ENCODE results near the gene NDUFV1. TPM values are rescaled to one million over a fixed set of nuclear protein-coding genes. Genes with fewer than 3 reads are reported as not detected.

NDUFV1 gene
- total RNA-seq, 2 experiments from 2014 or later, result 223 to 224 TPM

DNA sequence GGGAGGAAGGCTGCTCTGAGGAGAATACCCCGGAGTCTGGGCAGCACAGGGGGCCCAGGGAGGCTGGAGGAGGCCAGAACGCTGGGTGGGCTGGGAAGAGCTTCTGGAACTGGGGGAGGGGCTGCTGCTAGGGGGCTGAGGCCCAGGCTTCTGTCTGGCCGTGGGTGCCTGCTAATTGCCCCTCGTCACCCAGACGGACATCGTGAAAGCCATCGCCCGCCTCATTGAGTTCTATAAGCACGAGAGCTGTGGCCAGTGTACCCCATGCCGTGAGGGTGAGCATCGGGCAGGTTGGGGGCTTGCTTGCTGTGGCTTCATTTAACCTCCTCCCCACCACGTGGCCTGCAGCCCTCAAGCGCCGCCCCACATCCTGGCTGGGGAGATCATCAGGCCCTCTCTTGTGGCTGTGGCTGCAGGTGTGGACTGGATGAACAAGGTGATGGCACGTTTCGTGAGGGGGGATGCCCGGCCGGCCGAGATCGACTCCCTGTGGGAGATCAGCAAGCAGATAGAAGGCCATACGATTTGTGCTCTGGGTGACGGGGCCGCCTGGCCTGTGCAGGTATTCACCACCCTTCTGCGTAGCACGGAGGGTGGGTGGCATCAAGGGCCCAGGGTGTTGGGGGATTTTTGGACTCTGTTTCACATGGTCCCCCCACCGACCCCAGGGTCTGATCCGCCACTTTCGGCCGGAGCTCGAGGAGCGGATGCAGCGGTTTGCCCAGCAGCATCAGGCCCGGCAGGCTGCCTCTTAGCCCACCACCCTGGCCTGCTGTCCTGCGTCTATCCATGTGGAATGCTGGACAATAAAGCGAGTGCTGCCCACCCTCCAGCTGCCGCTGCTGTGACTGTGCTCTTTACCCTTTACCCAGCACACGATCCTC lies 5.2 kb downstream of the NDUFV1 start:
- Histone ChIP-seq H3K27me3 (ENCODE audit: control insufficient read depth in 1 of 2, insufficient read depth in 2 of 2, low read length in 2 of 2) (peaks cover 0 to 3% of the 10 kb centered on the region in 2 experiments), H3K4me1 (ENCODE audit: insufficient read depth, low read length) (peaks cover 53% of the 10 kb centered on the region), H3K9me3 (ENCODE audit: control insufficient read depth in 1 of 2, insufficient read depth in 1 of 2, low read length in 2 of 2) (peaks cover 0 to 3% of the 10 kb centered on the region in 2 experiments), H3K36me3 (ENCODE audit: insufficient read depth, low read length) (peaks cover 48% of the 10 kb centered on the region), H3K4me3 (ENCODE audit: low read length) (no peak overlapping the region), H3K27ac (ENCODE audit: low read depth in 1 of 2, low read length in 2 of 2) (peak overlapping the region in 1 of 2 donors; percentile 79)
- H3K27me3 Mint-ChIP-seq, result no peaks in the 10 kb centered on the region
- intact Hi-C loops (cut with DNase I, micrococcal nuclease), result no loop called here
- POLR2A ChIA-PET, result interaction anchor here (2.7 to 3.4 kb wide), 2 partner anchors 27 to 39 kb away, joined by 12 to 16 read pairs; partner anchors contain the start of genes ACY3 and GSTP1
- H3K27ac Mint-ChIP-seq, result no peak overlapping the region
- H3K4me3 Mint-ChIP-seq, result no peak overlapping the region
- H3K9me3 Mint-ChIP-seq, result no peaks in the 10 kb centered on the region
- TF ChIP-seq, protein P1, sequence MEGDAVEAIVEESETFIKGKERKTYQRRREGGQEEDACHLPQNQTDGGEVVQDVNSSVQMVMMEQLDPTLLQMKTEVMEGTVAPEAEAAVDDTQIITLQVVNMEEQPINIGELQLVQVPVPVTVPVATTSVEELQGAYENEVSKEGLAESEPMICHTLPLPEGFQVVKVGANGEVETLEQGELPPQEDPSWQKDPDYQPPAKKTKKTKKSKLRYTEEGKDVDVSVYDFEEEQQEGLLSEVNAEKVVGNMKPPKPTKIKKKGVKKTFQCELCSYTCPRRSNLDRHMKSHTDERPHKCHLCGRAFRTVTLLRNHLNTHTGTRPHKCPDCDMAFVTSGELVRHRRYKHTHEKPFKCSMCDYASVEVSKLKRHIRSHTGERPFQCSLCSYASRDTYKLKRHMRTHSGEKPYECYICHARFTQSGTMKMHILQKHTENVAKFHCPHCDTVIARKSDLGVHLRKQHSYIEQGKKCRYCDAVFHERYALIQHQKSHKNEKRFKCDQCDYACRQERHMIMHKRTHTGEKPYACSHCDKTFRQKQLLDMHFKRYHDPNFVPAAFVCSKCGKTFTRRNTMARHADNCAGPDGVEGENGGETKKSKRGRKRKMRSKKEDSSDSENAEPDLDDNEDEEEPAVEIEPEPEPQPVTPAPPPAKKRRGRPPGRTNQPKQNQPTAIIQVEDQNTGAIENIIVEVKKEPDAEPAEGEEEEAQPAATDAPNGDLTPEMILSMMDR (IDR thresholded peaks at IDR 0.05), result no peak
- peak in 1 of 14 experiments; percentile 30 for DNase-seq
- peaks cover 46% of the 10 kb centered on the region for H3K36me3 Mint-ChIP-seq (ENCODE audit: low read depth)
- H3K4me1 Mint-ChIP-seq (ENCODE audit: low read depth), result peaks cover 26% of the 10 kb centered on the region
- ATAC-seq (ENCODE audit: poor library complexity), result no peak
- CTCF ChIA-PET, result interaction anchor here (0.6 to 4.2 kb wide), 2 partner anchors 18 to 60 kb away, joined by 3 to 38 read pairs; partner anchors contain the start of gene NUDT8

DNA sequence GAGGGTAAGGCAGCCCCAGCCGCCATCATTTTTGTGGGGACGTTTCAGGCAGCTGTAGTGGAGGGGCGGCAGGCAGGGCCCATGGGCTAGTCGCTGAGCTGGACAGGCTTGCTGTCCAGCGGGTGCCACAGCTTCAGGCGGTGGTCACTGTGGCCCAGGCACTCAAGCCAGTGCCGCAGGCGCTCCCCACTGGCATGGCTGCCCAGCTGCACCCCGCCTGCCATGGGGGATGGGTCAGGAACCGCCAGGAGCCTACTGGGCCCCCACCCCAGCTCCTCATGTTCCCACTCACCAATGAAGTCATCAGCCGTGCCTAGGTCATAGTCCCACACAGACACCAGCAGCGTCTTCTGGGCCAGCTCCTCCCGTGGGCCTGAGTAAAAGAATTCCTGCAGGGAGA lies 6.0 kb downstream of the NDUFV1 start:
- peaks cover 48% of the 10 kb centered on the region for H3K36me3 ChIP-seq (ENCODE audit: insufficient read depth, low read length)
- Mint-ChIP-seq H3K4me1 (ENCODE audit: low read depth) (peaks cover 33% of the 10 kb centered on the region), H3K36me3 (ENCODE audit: low read depth) (peaks cover 43% of the 10 kb centered on the region), H3K4me3 (no peak overlapping the region), H3K9me3 (no peaks in the 10 kb centered on the region), H3K27me3 (no peaks in the 10 kb centered on the region), H3K27ac (peak overlapping the region; percentile 96)
- peak overlapping the region in 1 of 2 donors; percentile 92 for H3K27ac ChIP-seq (ENCODE audit: low read depth in 1 of 2, low read length in 2 of 2)
- ChIA-PET CTCF (interaction anchor here (1.9 to 4.2 kb wide), 2 partner anchors 17 to 29 kb away, joined by 5 to 38 read pairs; partner anchors contain the start of genes GSTP1 and NUDT8), POLR2A (interaction anchor here (2.7 to 3.4 kb wide), 2 partner anchors 28 to 38 kb away, joined by 12 to 16 read pairs; partner anchors contain the start of genes ACY3 and GSTP1)
- TF ChIP-seq, protein P1 (IDR thresholded peaks at IDR 0.05), result no peak
- ATAC-seq (ENCODE audit: poor library complexity) (no peak), DNase-seq (peak in 1 of 14 experiments; percentile 38)
- intact Hi-C loops (cut with DNase I, micrococcal nuclease), result no loop called here
- H3K27me3 ChIP-seq (ENCODE audit: control insufficient read depth in 1 of 2, insufficient read depth in 2 of 2, low read length in 2 of 2), result peaks cover 0 to 3% of the 10 kb centered on the region in 2 experiments
- peaks cover 0 to 3% of the 10 kb centered on the region in 2 experiments for H3K9me3 ChIP-seq (ENCODE audit: control insufficient read depth in 1 of 2, insufficient read depth in 1 of 2, low read length in 2 of 2)
- peaks cover 45% of the 10 kb centered on the region for H3K4me1 ChIP-seq (ENCODE audit: insufficient read depth, low read length)
- no peak overlapping the region for H3K4me3 ChIP-seq (ENCODE audit: low read length)

DNA sequence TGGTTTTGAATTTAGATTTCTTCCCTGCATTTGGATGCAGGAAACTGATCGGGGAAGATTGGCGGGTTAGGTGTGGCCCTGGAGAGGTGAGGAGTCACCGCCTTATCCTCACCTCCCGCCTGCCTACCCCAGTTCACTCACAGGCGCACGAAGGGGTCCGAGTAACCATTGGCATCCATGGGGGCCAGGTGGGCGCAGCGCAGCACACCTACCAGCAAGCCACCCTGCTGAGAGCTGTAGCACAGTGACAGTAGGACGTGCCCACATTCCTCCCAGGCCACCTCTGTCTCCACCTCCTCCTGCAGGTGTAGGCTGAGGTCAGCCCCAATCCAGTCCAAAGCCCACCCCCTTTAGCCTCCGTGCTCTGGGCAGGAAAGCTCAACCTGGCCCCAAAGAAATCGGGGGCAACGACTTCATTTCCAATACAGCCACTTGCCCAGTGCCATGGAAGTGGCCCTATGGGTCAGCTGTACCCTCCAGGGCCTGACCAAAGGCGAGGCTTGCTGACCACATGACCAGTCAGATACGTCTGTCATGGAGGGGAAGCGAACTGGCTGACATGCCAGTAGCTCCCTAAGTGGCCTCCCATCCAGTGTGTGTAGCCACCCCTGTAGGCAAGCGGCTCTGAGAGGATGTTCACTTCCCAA lies 6.7 kb downstream of the NDUFV1 start:
- H3K27ac ChIP-seq (ENCODE audit: low read depth in 1 of 2, low read length in 2 of 2), result peak overlapping the region; percentile 92
- peaks cover 46% of the 10 kb centered on the region for H3K36me3 ChIP-seq (ENCODE audit: insufficient read depth, low read length)
- Mint-ChIP-seq H3K27ac (peak overlapping the region; percentile 96), H3K9me3 (no peaks in the 10 kb centered on the region), H3K36me3 (ENCODE audit: low read depth) (peaks cover 40% of the 10 kb centered on the region), H3K4me1 (ENCODE audit: low read depth) (peaks cover 33% of the 10 kb centered on the region), H3K4me3 (peak overlapping the region; percentile 89), H3K27me3 (no peaks in the 10 kb centered on the region)
- peaks cover 39% of the 10 kb centered on the region for H3K4me1 ChIP-seq (ENCODE audit: insufficient read depth, low read length)
- DNase-seq (no peak), ATAC-seq (ENCODE audit: poor library complexity) (no peak)
- TF ChIP-seq, protein P1 (IDR thresholded peaks at IDR 0.05), result no peak
- H3K9me3 ChIP-seq (ENCODE audit: control insufficient read depth in 1 of 2, insufficient read depth in 1 of 2, low read length in 2 of 2), result peaks cover 0 to 3% of the 10 kb centered on the region in 2 experiments
- intact Hi-C loops (cut with DNase I, micrococcal nuclease), result no loop called here
- H3K4me3 ChIP-seq (ENCODE audit: low read length), result peak overlapping the region; percentile 55
- H3K27me3 ChIP-seq (ENCODE audit: control insufficient read depth in 1 of 2, insufficient read depth in 2 of 2, low read length in 2 of 2), result peaks cover 0 to 3% of the 10 kb centered on the region in 2 experiments
- ChIA-PET POLR2A (interaction anchor here (0.8 to 3.4 kb wide), 8 partner anchors 8 to 373 kb away, joined by 3 to 27 read pairs (median 8); partner anchors contain the start of genes ACY3, CLCF1, GSTP1 and NUDT8), CTCF (interaction anchor here (1.1 to 4.2 kb wide), 3 partner anchors 8 to 30 kb away, joined by 5 to 38 read pairs (median 5); partner anchors contain the start of genes GSTP1 and NUDT8)

Data from CD4-positive, alpha-beta T cell (primary cell).